Measurements from ENCODE around the gene PGAP3.

PGAP3 gene

GRCh38 chr17:39625198-39625785 lies 62.6 kb downstream of the PGAP3 start:
- no peak for DNase-seq (ENCODE audit: low read depth)
- no peak for TF ChIP-seq CTCF (IDR thresholded peaks at IDR 0.05; ENCODE audit: low read depth, low read length)
- TF ChIP-seq MYC (IDR thresholded peaks at IDR 0.05; ENCODE audit: low read depth, low read length): no peak
- no peak for TF ChIP-seq MAX (IDR thresholded peaks at IDR 0.05; ENCODE audit: low read depth, low read length)
- TF ChIP-seq POLR2A (IDR thresholded peaks at IDR 0.05; ENCODE audit: extremely low read depth, insufficient read length): no peak
- H3K4me3 ChIP-seq (ENCODE audit: low read depth, low read length): no peak overlapping the region

- TF ChIP-seq MYC (IDR thresholded peaks at IDR 0.05; ENCODE audit: low read depth, low read length) (no peak), CTCF (IDR thresholded peaks at IDR 0.05; ENCODE audit: low read depth, low read length) (no peak), MAX (IDR thresholded peaks at IDR 0.05; ENCODE audit: low read depth, low read length) (no peak), POLR2A (IDR thresholded peaks at IDR 0.05; ENCODE audit: extremely low read depth, insufficient read length) (no peak)
- DNase-seq (ENCODE audit: low read depth): no peak
- H3K4me3 ChIP-seq (ENCODE audit: low read depth, low read length): no peak overlapping the region
Measured at GRCh38 chr17:39624313-39624712, 63.5 kb downstream of the PGAP3 start.

GRCh38 chr17:39623356-39623950 lies 64.4 kb downstream of the PGAP3 start:
- TF ChIP-seq MAX (IDR thresholded peaks at IDR 0.05; ENCODE audit: low read depth, low read length): peak; percentile 33; the same call in 1 of the 2 replicates
- peak; percentile 97 for TF ChIP-seq CTCF (IDR thresholded peaks at IDR 0.05; ENCODE audit: low read depth, low read length)
- TF ChIP-seq POLR2A (IDR thresholded peaks at IDR 0.05; ENCODE audit: extremely low read depth, insufficient read length): no peak
- no peak overlapping the region for H3K4me3 ChIP-seq (ENCODE audit: low read depth, low read length)
- DNase-seq (ENCODE audit: low read depth): peak; percentile 80

- H3K4me3 ChIP-seq (ENCODE audit: low read depth, low read length): no peak overlapping the region
- no peak for DNase-seq (ENCODE audit: low read depth)
- no peak for TF ChIP-seq MYC (IDR thresholded peaks at IDR 0.05; ENCODE audit: low read depth, low read length)
- TF ChIP-seq CTCF (IDR thresholded peaks at IDR 0.05; ENCODE audit: low read depth, low read length): no peak
- no peak for TF ChIP-seq POLR2A (IDR thresholded peaks at IDR 0.05; ENCODE audit: extremely low read depth, insufficient read length)
- no peak for TF ChIP-seq MAX (IDR thresholded peaks at IDR 0.05; ENCODE audit: low read depth, low read length)
Measured at GRCh38 chr17:39622380-39623006, 65.4 kb downstream of the PGAP3 start.

GRCh38 chr17:39621523-39622379 lies 66.1 kb downstream of the PGAP3 start:
- H3K4me3 ChIP-seq (ENCODE audit: low read depth, low read length): no peak overlapping the region
- 0 out of 2 replicates have a peak, but pooled peaks have one; percentile 10 for TF ChIP-seq MYC (IDR thresholded peaks at IDR 0.05; ENCODE audit: low read depth, low read length)
- TF ChIP-seq CTCF (IDR thresholded peaks at IDR 0.05; ENCODE audit: low read depth, low read length): peak; percentile 100
- no peak for TF ChIP-seq MAX (IDR thresholded peaks at IDR 0.05; ENCODE audit: low read depth, low read length)
- peak; percentile 86 for DNase-seq (ENCODE audit: low read depth)
